Thoracic aorta (tissue), 2 donors: Measurements from ENCODE around the gene FCN1. TPM values are rescaled to one million over a fixed set of nuclear protein-coding genes. Genes with fewer than 3 reads are reported as not detected.

Experiments
- ATAC-seq: fragments of 150-250 bp; one replicate; pipeline ENCODE4 v1.8.0; 2017; ENCODE audit warnings: low read depth; ENCODE audit not compliant: insufficient number of reproducible peaks, low FRiP score
- DNase-seq: peaks from one replicate; pipeline ENCODE4 v3.0.0-alpha.2; 2020; ENCODE audit warnings: low spot score
- H3K27ac ChIP-seq, 2 donors: fragments of 200-600 bp; sonication (generic); 1 replicate in 1 of 2; 2 replicates in 1 of 2; pipeline ENCODE4 v1.5.1; 2016; ENCODE audit warnings: mild to moderate bottlenecking in 2 of 2, moderate library complexity in 2 of 2
- H3K27me3 ChIP-seq: fragments of 200-600 bp; sonication (generic); replicated peaks from 2 replicates; pipeline ENCODE4 v1.6.0; 2016; ENCODE audit warnings: mild to moderate bottlenecking; ENCODE audit not compliant: insufficient read depth
- H3K36me3 ChIP-seq: fragments of 200-600 bp; sonication (generic); one replicate; pipeline ENCODE4 v1.5.1; 2016
- H3K4me1 ChIP-seq, 2 donors: fragments of 200-600 bp; sonication (generic); 1 replicate in 1 of 2; 2 replicates in 1 of 2; pipeline versions ENCODE4 v1.5.1 to v1.6.0; 2016; ENCODE audit warnings: low read depth in 2 of 2, mild to moderate bottlenecking in 1 of 2; ENCODE audit not compliant: control insufficient read depth in 1 of 2
- H3K4me3 ChIP-seq: fragments of 200-600 bp; sonication (generic); 2 replicates; pipeline ENCODE4 v1.5.1; 2016; ENCODE audit warnings: mild to moderate bottlenecking
- H3K9me3 ChIP-seq: fragments of 200-600 bp; sonication (generic); 2 replicates; pipeline ENCODE4 v1.5.1; 2016
- total RNA-seq, 2 donors: library from RNA; depleted of rRNA; stranded (reverse); fragments of >200 nt; gene quantifications; one replicate each; pipeline versions ENCODE4 v1.1.0 to v1.2.3, GENCODE V29; 2016
- TF ChIP-seq, protein P1 (sequence below): fragments of 200-600 bp; sonication (generic); IDR thresholded peaks from one replicate; pipeline ENCODE4 v1.5.1; 2019; ENCODE audit warnings: antibody characterized with exemption

Gene FCN1
- total RNA-seq, 2 donors from 2014 or later, result 2.2 to 14.3 TPM

DNA sequence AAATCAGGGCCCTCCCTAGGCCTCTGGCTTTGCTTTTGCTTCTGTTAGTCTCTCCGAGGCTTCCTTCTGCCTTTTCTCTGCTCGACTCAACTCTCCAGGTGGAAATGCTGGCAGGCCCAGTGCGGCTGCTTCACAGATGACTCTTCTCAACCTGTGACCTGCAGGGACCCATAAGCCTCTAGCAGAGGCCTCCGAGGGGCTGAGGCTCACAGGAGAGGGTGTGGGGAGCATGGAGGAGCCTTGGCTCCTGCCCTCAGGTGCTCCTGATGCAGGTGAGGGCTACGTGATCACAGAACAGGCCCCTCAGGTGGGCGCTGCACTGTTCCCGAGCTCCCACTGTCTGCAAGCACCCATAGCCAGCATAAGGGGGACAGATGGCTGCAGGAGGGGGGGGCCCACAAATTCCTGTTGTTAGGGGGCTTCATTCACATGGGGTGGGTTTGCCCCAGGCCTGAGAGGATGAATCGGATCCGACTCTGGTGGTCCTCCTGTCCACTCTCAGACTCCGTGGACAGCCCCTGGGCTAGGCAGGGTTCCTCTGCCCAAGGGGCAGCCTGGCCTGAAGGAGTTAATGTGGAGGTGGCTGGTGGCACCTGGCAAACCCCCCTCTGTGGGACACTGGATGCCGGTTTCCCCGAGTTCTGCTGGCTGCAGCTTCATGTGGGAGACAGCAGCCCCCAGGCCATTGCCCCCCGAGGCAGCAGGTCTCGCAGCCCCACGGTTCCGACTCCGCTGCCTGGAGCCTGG is 48.0 kb downstream of the FCN1 start:
- Histone ChIP-seq H3K4me1 (no peaks in the 10 kb centered on the region), H3K4me3 (no peak overlapping the region), H3K27ac (no peak overlapping the region), H3K9me3 (no peaks in the 10 kb centered on the region), H3K36me3 (no peaks in the 10 kb centered on the region), H3K27me3 (no peaks in the 10 kb centered on the region)
- ATAC-seq, result no peak
- TF ChIP-seq, protein P1, sequence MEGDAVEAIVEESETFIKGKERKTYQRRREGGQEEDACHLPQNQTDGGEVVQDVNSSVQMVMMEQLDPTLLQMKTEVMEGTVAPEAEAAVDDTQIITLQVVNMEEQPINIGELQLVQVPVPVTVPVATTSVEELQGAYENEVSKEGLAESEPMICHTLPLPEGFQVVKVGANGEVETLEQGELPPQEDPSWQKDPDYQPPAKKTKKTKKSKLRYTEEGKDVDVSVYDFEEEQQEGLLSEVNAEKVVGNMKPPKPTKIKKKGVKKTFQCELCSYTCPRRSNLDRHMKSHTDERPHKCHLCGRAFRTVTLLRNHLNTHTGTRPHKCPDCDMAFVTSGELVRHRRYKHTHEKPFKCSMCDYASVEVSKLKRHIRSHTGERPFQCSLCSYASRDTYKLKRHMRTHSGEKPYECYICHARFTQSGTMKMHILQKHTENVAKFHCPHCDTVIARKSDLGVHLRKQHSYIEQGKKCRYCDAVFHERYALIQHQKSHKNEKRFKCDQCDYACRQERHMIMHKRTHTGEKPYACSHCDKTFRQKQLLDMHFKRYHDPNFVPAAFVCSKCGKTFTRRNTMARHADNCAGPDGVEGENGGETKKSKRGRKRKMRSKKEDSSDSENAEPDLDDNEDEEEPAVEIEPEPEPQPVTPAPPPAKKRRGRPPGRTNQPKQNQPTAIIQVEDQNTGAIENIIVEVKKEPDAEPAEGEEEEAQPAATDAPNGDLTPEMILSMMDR, result no peak
- DNase-seq, result no peak

DNA sequence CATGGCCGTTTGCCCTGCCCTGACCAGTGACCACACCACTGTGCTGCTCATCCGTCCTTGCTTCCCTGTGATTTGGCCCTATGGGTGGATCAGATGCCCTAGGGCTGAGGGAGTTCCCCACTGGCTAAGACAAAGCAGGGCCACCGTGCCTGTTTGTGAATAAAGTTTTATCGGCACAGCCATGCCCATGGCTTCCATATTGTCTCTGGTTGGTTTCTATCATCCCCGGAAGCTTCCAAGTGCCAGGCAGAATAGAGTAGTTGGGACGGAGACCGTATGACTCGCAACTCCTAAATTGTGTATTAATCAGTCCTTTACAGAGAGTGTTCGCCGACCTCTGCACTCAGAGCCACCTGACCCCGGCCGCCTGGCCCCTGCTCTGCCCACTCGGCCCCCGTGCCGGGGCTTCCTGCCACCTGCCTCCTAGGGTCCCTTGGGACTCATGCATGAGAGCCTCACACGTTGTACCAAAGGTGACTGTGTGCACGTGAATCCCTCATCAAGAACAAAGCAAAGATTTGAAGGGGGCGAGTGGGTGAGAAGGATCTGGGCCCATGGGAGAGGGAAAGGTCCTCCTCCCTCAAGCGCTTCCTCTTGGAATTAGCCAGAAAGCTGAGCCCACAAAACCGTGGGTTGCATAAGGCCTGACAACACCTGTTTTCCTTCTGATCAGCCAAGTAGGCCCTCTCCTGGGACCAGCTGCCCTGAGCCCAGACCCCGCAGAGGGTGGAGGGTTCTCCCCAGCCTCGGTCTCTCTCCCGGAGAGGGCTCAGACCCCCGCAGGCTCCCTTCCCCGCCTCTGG is 48.8 kb downstream of the FCN1 start:
- H3K36me3 ChIP-seq, result no peaks in the 10 kb centered on the region
- peaks cover 0 to 6% of the 10 kb centered on the region in 2 donors for H3K4me1 ChIP-seq
- no peaks in the 10 kb centered on the region for H3K27me3 ChIP-seq
- TF ChIP-seq, protein P1, result no peak
- no peak for DNase-seq
- ATAC-seq, result no peak
- no peak overlapping the region for H3K4me3 ChIP-seq
- no peaks in the 10 kb centered on the region for H3K9me3 ChIP-seq
- H3K27ac ChIP-seq, result no peak overlapping the region

DNA sequence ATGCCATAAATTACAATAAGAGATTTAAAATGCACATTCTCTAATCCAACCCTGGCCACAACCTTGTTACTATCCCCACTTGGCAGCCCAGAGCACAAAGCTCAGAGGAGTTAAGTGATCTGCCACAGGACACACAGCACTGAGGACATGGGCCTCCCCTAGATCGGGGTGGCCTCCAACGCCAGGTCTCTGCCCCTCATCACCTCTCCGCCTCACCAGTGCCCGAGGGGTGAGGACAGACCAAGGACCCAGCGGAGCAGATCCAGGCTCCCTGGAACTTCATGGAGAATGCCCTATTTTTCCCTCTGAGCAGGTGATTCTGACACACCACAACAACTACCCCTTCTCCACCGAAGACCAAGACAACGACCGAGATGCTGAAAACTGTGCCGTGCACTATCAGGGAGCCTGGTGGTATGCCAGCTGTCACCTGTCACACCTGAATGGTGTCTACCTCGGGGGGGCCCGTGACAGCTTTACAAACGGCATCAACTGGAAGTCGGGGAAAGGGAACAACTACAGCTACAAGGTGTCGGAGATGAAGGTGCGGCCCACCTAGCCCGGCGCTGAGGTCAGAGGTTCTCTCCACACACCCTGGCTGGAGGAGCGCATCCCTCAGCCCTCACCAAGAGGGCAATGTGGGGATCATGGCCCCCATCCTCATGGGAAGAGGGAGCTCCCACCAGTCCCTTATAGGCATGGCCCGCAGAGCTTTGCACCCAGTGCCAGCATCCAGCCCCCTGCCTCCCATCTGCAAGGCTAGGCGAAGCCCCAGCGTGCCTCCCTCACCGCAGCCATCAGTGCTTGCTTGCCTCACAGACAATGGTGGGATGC is 49.6 kb downstream of the FCN1 start:
- H3K4me1 ChIP-seq, result peaks cover 0 to 13% of the 10 kb centered on the region in 2 donors
- no peaks in the 10 kb centered on the region for H3K27me3 ChIP-seq
- no peaks in the 10 kb centered on the region for H3K36me3 ChIP-seq
- ATAC-seq (no peak), DNase-seq (no peak)
- no peaks in the 10 kb centered on the region for H3K9me3 ChIP-seq
- TF ChIP-seq, protein P1, result no peak
- H3K27ac ChIP-seq, result no peak overlapping the region
- no peak overlapping the region for H3K4me3 ChIP-seq

DNA sequence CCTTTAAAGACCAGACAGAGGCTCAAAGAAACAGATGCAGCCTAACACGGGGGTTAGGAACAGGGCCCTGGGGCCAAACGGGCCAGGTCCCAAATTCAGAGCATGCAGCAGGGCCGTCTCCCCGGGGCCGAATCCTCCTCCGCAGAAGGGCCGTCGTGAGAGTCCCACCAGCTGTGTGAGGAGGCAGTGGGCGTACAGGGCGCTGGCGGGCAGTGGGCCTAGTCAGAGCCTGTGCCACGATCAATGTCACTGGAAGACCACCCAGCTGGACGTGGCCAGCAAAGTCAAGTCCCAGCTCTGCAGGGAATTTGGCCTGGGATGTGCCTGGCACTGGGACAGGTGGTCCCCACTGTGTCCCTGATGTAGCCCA is 52.9 kb downstream of the FCN1 start:
- Histone ChIP-seq H3K4me1 (peaks cover 0 to 14% of the 10 kb centered on the region in 2 donors), H3K4me3 (no peak overlapping the region), H3K27me3 (no peaks in the 10 kb centered on the region), H3K36me3 (no peaks in the 10 kb centered on the region), H3K27ac (no peak overlapping the region), H3K9me3 (no peaks in the 10 kb centered on the region)
- ATAC-seq (no peak), DNase-seq (no peak)
- TF ChIP-seq, protein P1, result no peak
